Hindlimb muscle (tissue), 1 donor: ENCODE results near the gene BTBD1. TPM values are rescaled to one million over a fixed set of nuclear protein-coding genes. Genes with fewer than 3 reads are reported as not detected.
A peak's percentile ranks its signal among the peaks of the same experiment; 100 is the strongest.
"Not testable (repeated sequence)": the region's sequence is repeated elsewhere in the genome, so short reads cannot be mapped to it uniquely, and the experiment has no call there.

Experiments
- DNase-seq: peaks from one replicate; pipeline ENCODE4 v3.0.0-alpha.2; 2013
- polyA plus RNA-seq: library from polyadenylated mRNA; unstranded; fragments of 120-200 nt; gene quantifications from one replicate; pipeline ENCODE4 v1.2.1, GENCODE V29; 2013; ENCODE audit not compliant: insufficient read length

Gene BTBD1
- polyA plus RNA-seq, 1 donor = 134 TPM

GRCh38 chr15:83057002-83057401 lies 10.1 kb downstream of the BTBD1 start:
- DNase-seq = no peak

GRCh38 chr15:83053151-83053550 lies 13.9 kb downstream of the BTBD1 start:
- no peak for DNase-seq

- DNase-seq = no peak
Measured at GRCh38 chr15:83046558-83047127, 20.4 kb downstream of the BTBD1 start.

- DNase-seq = no peak
Measured at GRCh38 chr15:83044156-83044555, 22.9 kb downstream of the BTBD1 start.

- no peak for DNase-seq
Measured at GRCh38 chr15:83039206-83039605, 27.8 kb downstream of the BTBD1 start.

GRCh38 chr15:83036253-83036652 lies 30.8 kb downstream of the BTBD1 start:
- DNase-seq = no peak

GRCh38 chr15:83031234-83031633 lies 35.8 kb downstream of the BTBD1 start:
- not testable (repeated sequence) for DNase-seq

GRCh38 chr15:83030021-83030420 lies 37.0 kb downstream of the BTBD1 start:
- no peak for DNase-seq

- DNase-seq = no peak
Measured at GRCh38 chr15:83018436-83018835, 48.6 kb downstream of the BTBD1 start.

- DNase-seq = no peak
Measured at GRCh38 chr15:83016906-83017305, 50.1 kb downstream of the BTBD1 start.

GRCh38 chr15:83015361-83015760 lies 51.7 kb downstream of the BTBD1 start:
- no peak for DNase-seq

GRCh38 chr15:83014205-83014653 lies 52.8 kb downstream of the BTBD1 start:
- DNase-seq = no peak

- DNase-seq = no peak
Measured at GRCh38 chr15:83012636-83013035, 54.4 kb downstream of the BTBD1 start.

GRCh38 chr15:83012076-83012426 lies 55.0 kb downstream of the BTBD1 start:
- DNase-seq = no peak

GRCh38 chr15:83011271-83012075 lies 55.6 kb downstream of the BTBD1 start, which contains the start of gene C15orf40:
Gene C15orf40 (minus strand): TSS chr15:83011639. CDS start chr15:83011607, 32 bp downstream.
- peak; percentile 93 for DNase-seq

- peak; percentile 45 for DNase-seq
Measured at GRCh38 chr15:83010709-83011270, 56.3 kb downstream of the BTBD1 start.

- DNase-seq = not testable (repeated sequence)
Measured at GRCh38 chr15:83000672-83001031, 66.4 kb downstream of the BTBD1 start.

GRCh38 chr15:82999905-83000671 lies 67.0 kb downstream of the BTBD1 start:
- peak; percentile 23 for DNase-seq

- no peak for DNase-seq
Measured at GRCh38 chr15:82999426-82999825, 67.6 kb downstream of the BTBD1 start.

- DNase-seq = no peak
Measured at GRCh38 chr15:82995938-82996337, 71.1 kb downstream of the BTBD1 start.

GRCh38 chr15:82995076-82995475 lies 72.0 kb downstream of the BTBD1 start:
- DNase-seq = no peak

GRCh38 chr15:82993144-82993543 lies 73.9 kb downstream of the BTBD1 start:
- no peak for DNase-seq

GRCh38 chr15:82992436-82992998 lies 74.5 kb downstream of the BTBD1 start:
- no peak for DNase-seq
